Left lung (tissue), 10 donors: ENCODE measurements around the gene AK8. TPM values are rescaled to one million over a fixed set of nuclear protein-coding genes. Genes with fewer than 3 reads are reported as not detected.

Experiments
- ATAC-seq: fragments of 200-7000 bp; cut with Tn5 transposase; one replicate; pipeline ENCODE4 v1.9.1; 2020; ENCODE audit warnings: moderate library complexity
- DNase-seq, 4 donors: peaks; one replicate each; pipeline ENCODE4 v3.0.0-alpha.2; 2013 to 2020
- H3K27ac ChIP-seq, 2 donors: fragments of 200-600 bp; sonication (generic) in 1 of 2; one replicate each; pipeline versions ENCODE4 v1.5.0 to v1.8.0; 2020 to 2021
- H3K27me3 ChIP-seq, 2 donors: fragments of 200-600 bp; sonication (generic) in 1 of 2; one replicate each; pipeline versions ENCODE4 v1.5.0 to v1.8.0; 2020 to 2021
- H3K36me3 ChIP-seq, 2 donors: fragments of 200-600 bp; sonication (generic) in 1 of 2; one replicate each; pipeline versions ENCODE4 v1.5.0 to v1.8.0; 2020 to 2021
- H3K4me1 ChIP-seq, 2 donors: fragments of 200-600 bp; one replicate each; pipeline ENCODE4 v1.8.0; 2021
- H3K4me3 ChIP-seq, 2 donors: fragments of 200-600 bp; sonication (generic) in 1 of 2; one replicate each; pipeline versions ENCODE4 v1.5.0 to v1.8.0; 2020 to 2021; ENCODE audit warnings: mild to moderate bottlenecking in 1 of 2
- H3K9me3 ChIP-seq, 2 donors: fragments of 200-600 bp; sonication (generic) in 1 of 2; one replicate each; pipeline versions ENCODE4 v1.5.0 to v1.8.0; 2020 to 2021
- intact Hi-C, 2 donors: fragments of 100-400 bp; cut with DNase I; formaldehyde crosslinking; loops; one replicate each; pipeline versions ENCODE4 v1.11.2 to v1.14.2; 2022
- polyA plus RNA-seq, 6 donors: library from polyadenylated mRNA; unstranded; fragments of 120-200 nt; gene quantifications; one replicate each; pipeline ENCODE4 v1.2.1, GENCODE V29; 2013; ENCODE audit not compliant: insufficient read length in 6 of 6
- total RNA-seq, 2 donors: library from RNA; stranded (reverse); fragmentation: NEBNext Ultra II Directional; extraction: Animal tissue kit (Norgen Biotek cat#: 25700); gene quantifications; one replicate each; pipeline ENCODE4 v1.2.1, GENCODE V29; 2021
- TF ChIP-seq, protein P1 (sequence below), 2 donors: fragments of 200-600 bp; sonication (generic) in 1 of 2; IDR thresholded peaks; one replicate each; pipeline versions ENCODE4 v1.5.0 to v1.8.0; 2021; ENCODE audit warnings: antibody characterized with exemption in 2 of 2
- donor health status: DM: no; HTN: yes; CAD: no.
- donor health status: DM: no; HTN: no; CAD: no.

AK8 gene
- total and polyA plus RNA-seq, 8 donors = 0.55 to 3.6 (median 2.4) TPM

DNA sequence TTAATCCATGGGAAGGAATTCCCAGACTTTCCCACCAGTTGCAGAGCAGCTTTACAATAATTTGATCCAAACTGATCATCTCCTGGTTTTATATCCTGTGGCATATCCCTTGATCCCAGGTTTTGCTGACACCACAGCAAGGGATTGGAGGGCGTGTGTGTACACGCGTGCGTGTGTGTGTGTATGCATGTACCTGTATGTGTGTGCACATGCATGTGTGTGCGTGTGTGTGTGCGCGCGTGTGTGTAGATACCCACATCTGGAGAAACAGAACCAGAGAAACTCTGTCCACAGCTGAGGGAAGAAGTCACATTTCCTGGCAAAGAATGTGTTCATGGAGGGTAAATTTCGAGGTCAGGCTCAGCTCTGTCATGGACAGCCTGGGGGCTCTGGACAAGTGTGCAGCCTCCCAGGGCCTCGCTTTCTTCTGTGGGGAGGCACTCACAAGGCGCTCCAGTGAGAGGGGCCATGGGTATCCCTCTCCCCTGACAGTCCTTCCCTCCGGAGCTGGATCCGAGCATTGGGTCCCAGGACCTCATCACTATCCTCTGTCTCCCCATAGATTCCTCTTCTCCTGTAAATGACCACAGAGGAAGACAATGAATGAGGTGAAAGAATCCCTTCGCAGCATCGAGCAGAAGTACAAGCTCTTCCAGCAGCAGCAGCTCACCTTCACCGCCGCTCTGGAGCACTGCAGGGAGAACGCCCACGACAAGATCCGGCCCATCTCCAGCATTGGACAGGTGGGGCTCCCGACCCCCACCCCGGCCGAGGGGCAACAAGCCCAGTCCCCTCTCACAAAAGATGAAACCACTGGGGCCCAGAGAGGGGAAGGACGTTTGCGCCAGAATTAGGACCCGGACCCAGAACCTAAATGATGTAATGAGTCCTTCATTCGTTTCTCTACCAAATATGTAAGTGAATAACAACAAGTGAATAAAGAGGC, 5.5 kb upstream of the AK8 start:
- H3K9me3 ChIP-seq = no peaks in the 10 kb centered on the region
- H3K36me3 ChIP-seq = no peaks in the 10 kb centered on the region
- H3K4me1 ChIP-seq = peaks cover 0 to 9% of the 10 kb centered on the region in 2 donors
- no peaks in the 10 kb centered on the region for H3K27me3 ChIP-seq
- no peak overlapping the region for H3K27ac ChIP-seq
- ATAC-seq (no peak), DNase-seq (no peak)
- no peak overlapping the region for H3K4me3 ChIP-seq
- TF ChIP-seq, protein P1, sequence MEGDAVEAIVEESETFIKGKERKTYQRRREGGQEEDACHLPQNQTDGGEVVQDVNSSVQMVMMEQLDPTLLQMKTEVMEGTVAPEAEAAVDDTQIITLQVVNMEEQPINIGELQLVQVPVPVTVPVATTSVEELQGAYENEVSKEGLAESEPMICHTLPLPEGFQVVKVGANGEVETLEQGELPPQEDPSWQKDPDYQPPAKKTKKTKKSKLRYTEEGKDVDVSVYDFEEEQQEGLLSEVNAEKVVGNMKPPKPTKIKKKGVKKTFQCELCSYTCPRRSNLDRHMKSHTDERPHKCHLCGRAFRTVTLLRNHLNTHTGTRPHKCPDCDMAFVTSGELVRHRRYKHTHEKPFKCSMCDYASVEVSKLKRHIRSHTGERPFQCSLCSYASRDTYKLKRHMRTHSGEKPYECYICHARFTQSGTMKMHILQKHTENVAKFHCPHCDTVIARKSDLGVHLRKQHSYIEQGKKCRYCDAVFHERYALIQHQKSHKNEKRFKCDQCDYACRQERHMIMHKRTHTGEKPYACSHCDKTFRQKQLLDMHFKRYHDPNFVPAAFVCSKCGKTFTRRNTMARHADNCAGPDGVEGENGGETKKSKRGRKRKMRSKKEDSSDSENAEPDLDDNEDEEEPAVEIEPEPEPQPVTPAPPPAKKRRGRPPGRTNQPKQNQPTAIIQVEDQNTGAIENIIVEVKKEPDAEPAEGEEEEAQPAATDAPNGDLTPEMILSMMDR (IDR thresholded peaks at IDR 0.05) = no peak
- intact Hi-C loops = no loop called here

DNA sequence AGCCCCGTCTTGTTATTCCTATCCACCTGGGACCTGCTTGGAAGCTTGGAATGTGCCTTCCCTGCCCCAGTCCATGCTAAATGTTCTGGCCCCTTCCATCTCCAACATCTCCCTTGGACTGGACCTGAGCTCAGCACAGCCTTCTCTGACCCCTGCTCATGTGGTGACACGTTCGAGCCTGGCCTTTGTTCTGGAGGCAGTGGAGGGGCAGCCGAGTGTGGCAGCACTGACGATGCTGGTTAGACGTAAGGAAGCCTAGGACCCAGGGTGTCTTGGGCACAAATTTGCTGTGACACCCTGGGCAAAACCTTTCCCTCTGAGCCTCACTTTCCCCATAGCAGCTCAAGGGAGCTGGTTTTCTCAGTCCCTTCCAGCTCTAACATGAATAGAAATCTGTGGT, 4.5 kb upstream of the AK8 start:
- DNase-seq (no peak), ATAC-seq (no peak)
- H3K9me3 ChIP-seq = no peaks in the 10 kb centered on the region
- H3K4me3 ChIP-seq = no peak overlapping the region
- H3K27ac ChIP-seq = no peak overlapping the region
- H3K36me3 ChIP-seq = no peaks in the 10 kb centered on the region
- TF ChIP-seq, protein P1 (IDR thresholded peaks at IDR 0.05) = no peak
- H3K4me1 ChIP-seq = peaks cover 0 to 12% of the 10 kb centered on the region in 2 donors
- intact Hi-C loops = no loop called here
- H3K27me3 ChIP-seq = no peaks in the 10 kb centered on the region

DNA sequence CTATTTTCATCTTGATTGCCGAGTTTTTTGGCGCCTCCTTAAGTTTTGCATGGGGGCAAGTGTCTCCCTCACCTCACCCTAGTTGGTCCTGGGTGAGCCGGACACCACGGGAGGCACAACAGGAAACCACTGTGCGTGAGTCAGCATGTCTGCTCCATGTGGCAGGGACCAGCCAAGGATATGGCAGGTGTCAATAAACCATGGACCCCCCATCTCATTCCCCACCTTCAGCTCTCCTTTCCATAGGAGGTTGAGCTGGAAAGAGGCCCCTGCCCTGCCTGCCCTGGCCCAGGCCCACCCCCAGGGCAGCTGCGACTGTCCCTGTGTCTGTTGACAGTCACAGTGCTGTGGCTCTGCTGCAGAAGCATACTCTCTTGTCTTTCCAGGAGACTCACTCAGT, 3.7 kb upstream of the AK8 start:
- no peak overlapping the region for H3K27ac ChIP-seq
- H3K36me3 ChIP-seq = no peaks in the 10 kb centered on the region
- DNase-seq (no peak), ATAC-seq (no peak)
- peaks cover 0 to 16% of the 10 kb centered on the region in 2 donors for H3K4me1 ChIP-seq
- TF ChIP-seq, protein P1 (IDR thresholded peaks at IDR 0.05) = no peak
- intact Hi-C loops = no loop called here
- H3K4me3 ChIP-seq = no peak overlapping the region
- H3K9me3 ChIP-seq = no peaks in the 10 kb centered on the region
- no peaks in the 10 kb centered on the region for H3K27me3 ChIP-seq

DNA sequence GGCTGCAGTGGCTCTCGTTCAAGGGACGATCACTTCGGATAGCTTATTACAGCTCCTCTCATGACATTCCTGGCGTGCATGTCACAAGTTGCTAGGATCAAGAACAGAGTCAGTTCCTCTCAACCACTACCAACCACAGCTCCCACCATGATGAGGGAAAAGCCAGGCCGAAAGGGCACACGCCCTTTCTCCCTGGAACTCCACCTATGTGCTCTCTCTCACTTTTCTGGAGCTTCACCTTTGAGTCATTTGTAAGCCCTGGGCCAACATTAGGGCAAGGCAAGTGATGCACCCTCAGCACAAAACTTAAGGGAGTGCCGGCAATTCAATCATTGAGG, 2.2 kb upstream of the AK8 start:
- no peak overlapping the region for H3K27ac ChIP-seq
- no peak for ATAC-seq

More for the DNA sequence above, 2.2 kb upstream of the AK8 start:
- intact Hi-C loops = no loop called here
- H3K4me3 ChIP-seq = no peak overlapping the region
- DNase-seq = no peak
- no peaks in the 10 kb centered on the region for H3K27me3 ChIP-seq
- TF ChIP-seq, protein P1 (IDR thresholded peaks at IDR 0.05) = no peak
- peaks cover 0 to 16% of the 10 kb centered on the region in 2 donors for H3K4me1 ChIP-seq
- H3K9me3 ChIP-seq = no peaks in the 10 kb centered on the region
- no peaks in the 10 kb centered on the region for H3K36me3 ChIP-seq
